ENCODE results near the gene SMIM35. TPM values are rescaled to one million over a fixed set of nuclear protein-coding genes. Genes with fewer than 3 reads are reported as not detected.

The SMIM35 gene
- polyA plus RNA-seq, 1 of the 3 experiments (the other 2 are of a cell fraction) = not detected

- Histone ChIP-seq H3K4me3 (ENCODE audit: low read depth in 2 of 2, low read length in 1 of 2) (no peak overlapping the region), H2AFZ (ENCODE audit: low read depth) (no peak overlapping the region), H3K27ac (ENCODE audit: low read depth in 2 of 2, low read length in 1 of 2) (no peak overlapping the region), H3K27me3 (ENCODE audit: insufficient read depth) (no peaks in the 10 kb centered on the region), H4K20me1 (ENCODE audit: insufficient read depth) (no peaks in the 10 kb centered on the region), H3K4me2 (no peak overlapping the region), H3K79me2 (ENCODE audit: insufficient read depth) (no peaks in the 10 kb centered on the region), H3K9me2 (no peaks in the 10 kb centered on the region), H3K4me1 (ENCODE audit: control insufficient read depth in 1 of 2, insufficient read depth in 2 of 2, low read depth in 1 of 2, low read length in 1 of 2) (no peaks in the 10 kb centered on the region), H3K36me3 (replicated peaks in 1 of 2; ENCODE audit: control insufficient read depth in 1 of 2, insufficient read depth in 2 of 2, low read length in 1 of 2) (no peaks in the 10 kb centered on the region), H3K9ac (no peak overlapping the region), H3K9me3 (no peaks in the 10 kb centered on the region), H3F3A (replicated peaks; ENCODE audit: insufficient read depth) (no peaks in the 10 kb centered on the region)
- 62% methylated on average over 4 of the region's 4 CpGs for WGBS (ENCODE audit: low lambda C conversion rate)
- no peak for TF ChIP-seq IRF3 (IDR thresholded peaks at IDR 0.05; ENCODE audit: low read depth, low read length)
- no peak for TF ChIP-seq MXI1 (IDR thresholded peaks at IDR 0.05; ENCODE audit: low read depth, low read length)
- no peak for TF ChIP-seq RXRA (IDR thresholded peaks at IDR 0.05; ENCODE audit: borderline replicate concordance, low read depth)
- TF ChIP-seq, protein P1, sequence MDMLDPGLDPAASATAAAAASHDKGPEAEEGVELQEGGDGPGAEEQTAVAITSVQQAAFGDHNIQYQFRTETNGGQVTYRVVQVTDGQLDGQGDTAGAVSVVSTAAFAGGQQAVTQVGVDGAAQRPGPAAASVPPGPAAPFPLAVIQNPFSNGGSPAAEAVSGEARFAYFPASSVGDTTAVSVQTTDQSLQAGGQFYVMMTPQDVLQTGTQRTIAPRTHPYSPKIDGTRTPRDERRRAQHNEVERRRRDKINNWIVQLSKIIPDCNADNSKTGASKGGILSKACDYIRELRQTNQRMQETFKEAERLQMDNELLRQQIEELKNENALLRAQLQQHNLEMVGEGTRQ (IDR thresholded peaks at IDR 0.05; ENCODE audit: borderline replicate concordance, low read depth, low read length) = no peak
- TF ChIP-seq, protein P2, sequence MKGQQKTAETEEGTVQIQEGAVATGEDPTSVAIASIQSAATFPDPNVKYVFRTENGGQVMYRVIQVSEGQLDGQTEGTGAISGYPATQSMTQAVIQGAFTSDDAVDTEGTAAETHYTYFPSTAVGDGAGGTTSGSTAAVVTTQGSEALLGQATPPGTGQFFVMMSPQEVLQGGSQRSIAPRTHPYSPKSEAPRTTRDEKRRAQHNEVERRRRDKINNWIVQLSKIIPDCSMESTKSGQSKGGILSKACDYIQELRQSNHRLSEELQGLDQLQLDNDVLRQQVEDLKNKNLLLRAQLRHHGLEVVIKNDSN (IDR thresholded peaks at IDR 0.05; ENCODE audit: borderline replicate concordance, low read depth) = no peak
- POLR2A ChIA-PET = no interaction called here
- CTCF ChIA-PET = interaction anchor here (0.7 to 1.1 kb wide), 2 partner anchors 10 to 57 kb away, joined by 4 read pairs; partner anchors contain the start of gene IL10RA
- no peak for DNase-seq
Measured at GRCh38 chr11:117996058-117996457, 90.7 kb downstream of the SMIM35 start.

DNA sequence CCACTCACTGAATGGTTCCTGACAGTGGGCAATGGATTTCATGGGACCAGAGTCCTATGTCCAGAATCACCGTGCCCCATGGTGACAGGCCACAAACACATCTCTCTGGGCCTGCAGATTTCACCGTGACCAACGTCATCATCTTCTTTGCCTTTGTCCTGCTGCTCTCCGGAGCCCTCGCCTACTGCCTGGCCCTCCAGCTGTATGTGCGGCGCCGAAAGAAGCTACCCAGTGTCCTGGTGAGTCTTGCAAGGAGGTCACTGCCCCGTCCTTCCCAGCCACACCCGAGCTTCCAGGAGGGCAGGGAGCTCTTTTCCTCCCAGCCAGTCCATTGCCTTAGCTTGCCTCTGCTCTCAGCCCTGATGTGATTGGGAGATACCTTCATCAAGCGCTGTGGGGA, 91.3 kb downstream of the SMIM35 start:
- 61% methylated on average over 11 of the region's 11 CpGs for WGBS (ENCODE audit: low lambda C conversion rate)
- Histone ChIP-seq H3K79me2 (ENCODE audit: insufficient read depth) (no peaks in the 10 kb centered on the region), H3K9me3 (no peaks in the 10 kb centered on the region), H3K9me2 (no peaks in the 10 kb centered on the region), H3K4me3 (ENCODE audit: low read depth in 2 of 2, low read length in 1 of 2) (no peak overlapping the region), H3K4me2 (no peak overlapping the region), H3K27me3 (ENCODE audit: insufficient read depth) (no peaks in the 10 kb centered on the region), H3K9ac (no peak overlapping the region), H3F3A (replicated peaks; ENCODE audit: insufficient read depth) (no peaks in the 10 kb centered on the region), H3K27ac (ENCODE audit: low read depth in 2 of 2, low read length in 1 of 2) (no peak overlapping the region), H3K4me1 (ENCODE audit: control insufficient read depth in 1 of 2, insufficient read depth in 2 of 2, low read depth in 1 of 2, low read length in 1 of 2) (no peaks in the 10 kb centered on the region), H2AFZ (ENCODE audit: low read depth) (no peak overlapping the region), H3K36me3 (replicated peaks in 1 of 2; ENCODE audit: control insufficient read depth in 1 of 2, insufficient read depth in 2 of 2, low read length in 1 of 2) (no peaks in the 10 kb centered on the region), H4K20me1 (ENCODE audit: insufficient read depth) (no peaks in the 10 kb centered on the region)
- ChIA-PET CTCF (interaction anchor here (1.3 kb wide), 1 partner anchor 616 kb away, joined by 3 read pairs; no protein-coding TSS in a partner anchor), POLR2A (no interaction called here)
- DNase-seq = no peak
- TF ChIP-seq JUND (IDR thresholded peaks at IDR 0.05) (no peak), RAD21 (IDR thresholded peaks at IDR 0.05; ENCODE audit: low read length) (no peak), MEF2A (IDR thresholded peaks at IDR 0.05; ENCODE audit: borderline replicate concordance, low read depth) (no peak), TCF12 (IDR thresholded peaks at IDR 0.05) (no peak), ZBTB33 (IDR thresholded peaks at IDR 0.05; ENCODE audit: borderline replicate concordance, low read depth) (no peak), NFIC (IDR thresholded peaks at IDR 0.05; ENCODE audit: borderline replicate concordance) (no peak), TEAD4 (IDR thresholded peaks at IDR 0.05; ENCODE audit: borderline replicate concordance, insufficient read depth) (no peak), ELF1 (IDR thresholded peaks at IDR 0.05) (no peak), FOXM1 (IDR thresholded peaks at IDR 0.05; ENCODE audit: low read depth) (no peak), RXRA (IDR thresholded peaks at IDR 0.05; ENCODE audit: borderline replicate concordance, low read depth) (no peak), TAF1 (IDR thresholded peaks at IDR 0.05; ENCODE audit: borderline replicate concordance, low read depth, low read length) (no peak), IRF3 (IDR thresholded peaks at IDR 0.05; ENCODE audit: low read depth, low read length) (no peak), MXI1 (IDR thresholded peaks at IDR 0.05; ENCODE audit: low read depth, low read length) (no peak), NRF1 (IDR thresholded peaks at IDR 0.05; ENCODE audit: low read depth, low read length) (no peak), CTCF (IDR thresholded peaks at IDR 0.05) (no peak), YY1 (IDR thresholded peaks at IDR 0.05; ENCODE audit: low read depth) (no peak), SMC3 (IDR thresholded peaks at IDR 0.05; ENCODE audit: low read depth, low read length) (no peak)
- TF ChIP-seq, protein P3, sequence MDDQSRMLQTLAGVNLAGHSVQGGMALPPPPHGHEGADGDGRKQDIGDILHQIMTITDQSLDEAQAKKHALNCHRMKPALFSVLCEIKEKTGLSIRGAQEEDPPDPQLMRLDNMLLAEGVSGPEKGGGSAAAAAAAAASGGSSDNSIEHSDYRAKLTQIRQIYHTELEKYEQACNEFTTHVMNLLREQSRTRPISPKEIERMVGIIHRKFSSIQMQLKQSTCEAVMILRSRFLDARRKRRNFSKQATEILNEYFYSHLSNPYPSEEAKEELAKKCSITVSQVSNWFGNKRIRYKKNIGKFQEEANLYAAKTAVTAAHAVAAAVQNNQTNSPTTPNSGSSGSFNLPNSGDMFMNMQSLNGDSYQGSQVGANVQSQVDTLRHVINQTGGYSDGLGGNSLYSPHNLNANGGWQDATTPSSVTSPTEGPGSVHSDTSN (IDR thresholded peaks at IDR 0.05) = no peak

Measured in SK-N-SH (cell line).